HG03196 (cell line): Measurements from ENCODE around the gene VILL.
A peak's percentile ranks its signal among the peaks of the same experiment; 100 is the strongest.
"Not testable (repeated sequence)": the region's sequence is repeated elsewhere in the genome, so short reads cannot be mapped to it uniquely, and the experiment has no call there.

Experiments used
- ATAC-seq: cut with Tn5 transposase; IDR thresholded peaks from one replicate; pipeline ENCODE4 v1.9.1; 2021; ENCODE audit not compliant: unreplicated experiment

The VILL gene

DNA sequence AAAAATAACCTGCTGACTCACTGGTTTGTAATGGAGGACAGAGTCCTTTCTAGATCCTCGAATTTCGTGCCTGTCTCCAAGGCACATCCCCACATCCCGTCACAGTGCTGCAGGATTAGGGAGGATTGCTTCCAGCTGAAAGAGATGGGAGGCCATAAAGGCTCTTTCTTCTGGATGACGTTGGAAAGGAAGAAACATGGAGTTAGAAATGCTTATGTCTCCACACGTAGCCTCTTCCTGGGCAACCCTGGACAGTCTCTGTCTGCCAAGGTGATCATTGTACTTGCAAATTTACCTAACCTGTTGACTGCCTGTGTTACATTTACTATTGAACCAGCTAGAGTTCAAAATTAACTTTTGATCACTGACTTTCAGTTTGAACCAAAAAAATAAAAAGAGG is 27.6 kb upstream of the VILL start:
- no peak for ATAC-seq

DNA sequence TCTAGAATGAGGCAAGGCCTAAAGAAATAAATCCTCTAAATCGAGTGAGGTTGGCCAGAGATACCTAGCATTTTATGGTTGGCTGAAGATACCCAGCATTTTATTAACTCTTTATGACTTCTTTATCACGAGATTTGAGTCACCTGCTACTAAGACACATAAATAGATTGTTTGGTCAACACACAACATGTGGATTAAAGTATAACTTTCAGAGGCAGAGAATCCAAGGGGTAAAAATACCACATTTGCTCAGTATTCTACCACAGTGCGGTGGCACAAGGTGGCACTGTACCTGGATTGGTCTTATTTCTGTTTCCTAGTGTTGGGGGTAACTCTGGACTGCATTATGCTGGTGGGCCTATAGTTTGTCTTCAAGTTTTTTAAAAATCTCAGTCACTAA is 27.0 kb upstream of the VILL start:
- ATAC-seq: no peak

DNA sequence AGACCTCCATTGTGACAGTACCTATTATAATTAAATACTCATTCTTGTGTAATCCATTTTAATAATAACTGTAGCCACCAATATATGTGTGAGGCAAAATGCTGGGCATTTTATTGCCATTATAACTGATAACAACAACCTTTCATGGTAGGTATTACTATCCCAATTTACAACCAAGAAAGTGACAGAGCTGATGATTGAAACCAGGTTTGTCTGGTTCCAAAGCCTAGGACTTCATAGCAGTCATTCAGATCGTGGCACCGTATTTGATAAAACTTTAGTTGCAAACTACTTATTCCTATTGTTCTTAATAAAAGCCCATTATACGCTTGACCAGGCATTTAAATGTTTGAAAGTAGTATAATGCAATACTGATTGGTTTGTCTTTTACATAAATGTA is 26.4 kb upstream of the VILL start:
- ATAC-seq: no peak

GRCh38 chr3:37964716-37965115 is 25.9 kb upstream of the VILL start:
- ATAC-seq: no peak

GRCh38 chr3:37967260-37967881 is 23.2 kb upstream of the VILL start:
- peak; percentile 61 for ATAC-seq

GRCh38 chr3:37968199-37968598 is 22.4 kb upstream of the VILL start:
- no peak for ATAC-seq

GRCh38 chr3:37968813-37969595 is 21.6 kb upstream of the VILL start:
- no peak for ATAC-seq

DNA sequence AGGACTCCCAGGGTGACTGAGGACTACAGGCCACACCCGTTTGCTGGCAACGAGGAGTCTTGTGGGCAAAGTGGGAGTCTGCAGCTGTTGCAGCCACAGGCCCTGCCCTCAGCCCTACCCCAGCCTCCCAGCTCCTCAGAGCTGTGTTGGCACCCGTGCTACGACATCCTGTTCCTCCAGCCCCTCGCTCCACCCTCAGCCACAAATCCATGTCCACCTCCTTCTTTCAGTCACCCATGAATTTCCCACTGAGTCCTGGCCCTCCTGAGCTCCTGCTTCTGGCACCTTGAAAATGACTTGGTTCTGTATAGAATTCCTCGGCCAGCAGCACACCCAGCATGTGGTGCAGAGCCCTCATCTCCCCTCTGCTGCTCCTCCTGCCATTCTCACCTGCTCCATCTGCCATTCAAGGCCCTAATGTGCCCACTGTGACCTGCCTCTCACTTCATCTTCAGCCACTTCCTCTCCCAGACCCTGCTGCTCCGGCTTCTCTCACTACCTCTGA is 20.9 kb upstream of the VILL start:
- no peak for ATAC-seq

- no peak for ATAC-seq
These were observed 19.8 kb upstream of the VILL start for GRCh38 chr3:37970802-37971201.

DNA sequence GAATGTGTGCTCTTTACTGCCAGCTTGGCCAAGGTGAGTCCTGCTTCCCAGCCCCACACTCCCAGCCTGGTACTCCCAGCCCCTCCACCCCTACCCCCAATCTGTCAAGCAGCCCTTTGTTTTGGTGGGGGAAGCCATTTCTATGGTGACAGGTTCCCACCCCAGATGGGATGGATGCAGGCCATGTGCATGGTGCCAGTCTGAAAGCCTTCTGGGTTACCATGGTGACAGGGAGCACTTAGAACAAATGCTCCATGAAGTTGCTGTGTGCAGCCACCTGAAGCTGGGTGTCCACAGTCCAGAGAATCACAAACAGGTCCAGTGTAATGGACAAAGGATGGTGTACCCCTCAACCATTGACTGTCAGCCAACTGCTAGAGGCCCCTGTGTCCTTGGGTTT is 19.1 kb upstream of the VILL start:
- no peak for ATAC-seq

DNA sequence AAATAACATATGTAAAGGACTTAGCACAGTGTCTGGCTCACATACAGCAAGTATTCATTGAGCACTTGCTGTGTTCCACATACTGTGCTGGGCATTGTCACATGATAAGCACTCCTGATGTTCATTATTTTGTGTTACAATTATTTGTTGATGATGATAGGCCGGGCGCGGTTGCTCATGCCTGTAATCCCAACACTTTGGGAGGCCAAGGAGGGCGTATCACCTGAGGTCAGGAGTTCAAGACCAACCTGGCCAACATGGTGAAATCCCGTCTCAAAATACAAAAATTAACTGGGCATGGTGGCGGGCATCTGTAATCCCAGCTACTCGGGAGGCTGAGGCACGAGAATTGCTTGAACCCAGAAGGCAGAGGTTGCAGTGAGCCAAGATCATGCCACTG is 18.5 kb upstream of the VILL start:
- ATAC-seq: not testable (repeated sequence)

DNA sequence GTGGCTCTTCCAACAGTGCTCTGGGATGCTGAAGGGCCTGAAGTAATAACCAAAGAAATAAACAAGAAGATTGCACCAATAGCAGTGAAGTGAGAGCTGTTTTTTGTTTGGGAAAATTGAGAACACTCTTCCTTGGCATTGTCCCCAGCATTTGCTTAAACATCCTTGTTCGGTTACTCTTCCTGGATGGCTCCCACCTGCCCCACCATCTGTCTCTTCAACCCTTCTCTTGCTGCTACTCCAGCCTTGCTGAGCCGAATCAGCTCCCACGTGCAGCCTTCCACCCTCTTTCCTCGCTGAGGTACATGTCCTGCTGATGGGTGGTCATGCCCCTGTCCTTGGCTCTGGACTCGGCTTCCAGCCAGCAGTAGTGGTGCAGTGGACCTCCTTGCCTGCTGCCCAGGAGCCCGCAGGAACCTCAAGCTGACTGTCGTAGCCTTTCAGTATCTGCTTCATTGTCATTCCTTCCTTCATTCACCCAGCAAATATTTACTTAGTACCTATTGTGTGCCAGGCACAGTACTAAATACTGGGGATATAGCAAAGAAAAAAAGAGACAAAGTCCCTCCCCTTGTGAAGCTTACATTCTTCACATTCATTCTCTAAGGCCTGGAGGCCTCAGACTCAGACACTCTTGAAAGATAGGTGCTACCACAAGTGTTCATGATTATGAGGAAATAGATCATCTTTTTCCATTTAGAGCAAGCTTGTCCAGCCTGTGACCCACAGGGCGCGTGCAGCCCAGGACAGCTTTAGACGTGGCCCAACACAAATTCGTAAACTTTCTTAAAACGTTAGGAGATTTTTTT is 17.1 kb upstream of the VILL start:
- ATAC-seq: no peak

- peak; percentile 96 for ATAC-seq
These were observed 16.2 kb upstream of the VILL start for GRCh38 chr3:37974121-37975083.

DNA sequence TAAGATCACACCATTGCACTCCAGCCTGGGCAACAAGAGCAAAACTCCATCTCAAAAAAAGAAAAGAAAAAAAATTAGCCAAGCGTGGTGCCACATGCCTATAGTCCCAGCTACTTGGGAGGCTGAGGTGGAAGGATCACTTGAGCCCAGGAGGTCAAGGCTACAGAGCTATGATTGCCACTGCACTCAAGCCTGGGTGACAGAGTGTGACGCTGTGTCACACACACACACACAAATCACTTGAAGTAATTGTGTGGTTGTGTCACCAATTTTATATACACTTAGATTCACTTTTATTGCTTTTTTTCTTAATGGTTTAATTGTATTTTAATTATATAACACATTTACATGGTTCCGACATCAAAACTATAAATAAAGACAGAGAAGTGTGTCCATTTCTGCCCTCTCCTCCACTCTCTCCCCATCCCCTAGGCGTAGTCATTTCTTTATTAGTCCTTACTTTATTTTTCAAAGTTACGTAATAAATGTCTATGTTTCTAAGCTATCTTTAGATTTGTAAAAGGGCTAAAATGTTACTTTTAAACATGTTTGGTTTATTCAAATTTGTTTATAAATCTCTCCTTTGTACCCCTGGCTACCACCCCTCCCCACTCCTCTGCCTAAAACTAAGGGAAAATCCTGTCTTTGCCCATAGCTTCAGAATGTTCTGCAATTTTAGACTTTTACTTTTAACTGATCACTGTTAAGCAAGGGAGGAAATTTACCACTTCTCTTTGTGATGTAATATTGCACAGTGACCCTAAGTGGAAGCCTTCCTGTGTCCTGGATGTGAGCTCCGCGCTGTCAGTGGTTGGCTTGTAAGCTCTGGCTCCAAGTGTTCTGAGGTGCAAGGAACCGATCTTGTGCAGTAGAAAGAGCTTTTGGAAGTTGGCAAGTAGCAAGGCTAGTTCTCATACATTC is 10.8 kb upstream of the VILL start:
- no peak for ATAC-seq

DNA sequence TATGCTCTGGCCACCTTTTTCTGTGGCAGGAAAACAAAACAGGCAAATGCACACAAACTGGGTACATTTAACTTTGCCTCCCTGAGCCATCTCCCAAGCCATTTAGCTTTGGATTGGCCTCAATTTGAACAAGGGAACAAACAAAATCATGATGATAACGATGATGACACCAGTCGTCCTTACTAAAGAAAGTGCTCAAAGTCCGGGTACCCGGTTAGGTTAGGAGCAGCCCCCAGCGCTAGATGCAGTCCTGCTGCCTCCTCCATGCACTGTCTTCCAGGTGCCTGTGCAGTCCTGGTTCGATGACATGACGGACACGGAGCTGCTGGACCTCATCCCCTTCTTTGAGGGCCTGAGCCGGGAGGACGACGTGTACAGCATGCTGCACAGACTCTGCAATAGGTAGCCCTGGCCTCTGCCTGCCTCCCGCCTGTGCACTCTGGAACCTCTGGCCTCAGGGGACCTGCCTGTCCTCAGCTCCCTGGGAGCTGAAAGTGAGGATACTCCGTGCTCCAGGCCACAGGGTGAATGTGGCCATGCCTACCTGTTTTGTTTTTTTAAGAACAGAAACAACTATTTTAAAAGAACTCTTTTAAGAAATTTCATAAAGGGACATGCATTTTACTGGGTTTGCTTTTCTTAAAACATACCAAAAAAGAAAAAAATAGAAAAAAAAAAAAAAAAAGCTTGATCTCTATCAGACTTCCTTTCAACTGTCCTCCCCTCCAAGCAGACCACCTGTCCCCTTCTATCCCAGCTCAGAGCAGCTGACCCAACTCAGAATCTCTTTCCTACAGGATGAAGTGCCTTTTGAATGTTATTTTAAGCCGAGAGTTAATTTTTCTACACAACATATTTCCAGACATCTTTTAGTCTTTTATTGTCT is 9.9 kb upstream of the VILL start:
- no peak for ATAC-seq

DNA sequence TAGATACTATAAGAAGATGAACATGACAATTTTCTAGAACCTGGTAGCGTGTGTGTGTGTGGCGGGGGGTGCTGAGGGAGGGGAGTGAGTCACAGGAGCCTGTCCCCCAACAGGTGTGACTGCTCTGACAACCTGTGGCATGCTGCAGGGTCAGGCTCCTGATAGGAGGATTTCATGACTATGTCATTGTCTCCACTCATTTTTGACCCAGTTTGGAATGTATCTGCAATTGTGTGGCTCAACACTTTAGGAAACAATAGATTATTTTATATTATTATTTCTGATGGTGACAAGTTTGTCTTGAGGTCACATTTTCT is 9.3 kb upstream of the VILL start:
- ATAC-seq: no peak

DNA sequence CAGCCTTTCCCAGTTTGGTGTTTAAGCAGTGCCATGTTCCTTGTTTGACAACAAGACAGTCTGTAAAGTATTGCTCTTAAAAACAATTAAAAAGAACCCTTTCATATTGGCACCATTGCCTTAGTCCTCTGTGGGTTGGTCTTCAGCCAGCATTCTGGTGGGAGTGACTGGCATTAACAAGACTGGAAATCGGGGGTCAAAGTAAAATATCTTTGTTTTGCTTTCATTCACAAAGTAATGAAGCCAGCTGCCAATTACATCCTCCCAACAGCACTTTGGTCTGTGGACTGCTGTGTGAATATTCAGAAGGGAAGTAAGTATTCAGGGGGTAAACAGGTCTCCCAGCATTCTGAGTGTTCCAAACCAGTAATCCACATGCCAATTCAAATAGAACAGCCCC is 8.3 kb upstream of the VILL start:
- ATAC-seq: no peak

GRCh38 chr3:37984051-37984450 is 6.5 kb upstream of the VILL start:
- no peak for ATAC-seq

DNA sequence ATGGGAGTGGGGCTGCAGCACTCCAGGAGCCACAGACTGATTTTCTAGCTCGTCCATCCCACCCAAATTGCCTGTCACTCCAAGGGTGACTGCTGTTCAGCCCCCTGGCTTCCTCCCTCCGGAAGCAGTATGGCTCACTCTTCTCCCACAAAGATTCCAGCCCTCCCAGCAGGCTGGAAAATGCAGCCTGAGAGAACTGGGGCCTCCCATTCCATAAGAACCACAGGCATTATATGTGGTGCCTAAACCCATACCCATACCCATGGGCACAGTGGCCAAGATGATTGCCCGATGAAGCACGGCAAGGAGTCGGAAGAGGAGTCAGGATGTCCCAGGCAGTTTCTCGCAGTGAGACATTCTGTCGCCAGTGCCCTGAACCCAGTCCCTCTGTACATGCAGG is 6.0 kb upstream of the VILL start:
- ATAC-seq: no peak
